Measurements from ENCODE around the gene ATMIN.

DNA sequence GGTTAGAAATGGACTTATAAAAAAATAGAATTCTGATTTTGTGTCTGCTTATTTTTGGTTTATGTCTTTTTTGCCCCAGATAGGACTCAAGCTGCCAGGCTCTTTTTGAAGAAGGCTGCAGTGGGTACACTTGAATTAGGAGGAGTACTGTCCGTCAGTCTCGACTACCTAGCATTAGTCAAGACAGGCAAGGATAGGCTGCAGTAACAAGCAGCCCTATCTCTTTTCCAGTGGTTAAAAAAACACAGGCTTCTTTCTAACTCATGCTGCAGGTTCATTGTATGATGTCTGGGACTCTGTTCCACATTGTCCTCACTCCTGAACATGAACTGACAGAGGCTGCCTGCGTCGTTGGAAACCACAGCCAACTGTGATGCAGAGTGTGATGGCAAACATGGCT lies 33.4 kb downstream of the ATMIN start:
- TF ChIP-seq, protein P1, sequence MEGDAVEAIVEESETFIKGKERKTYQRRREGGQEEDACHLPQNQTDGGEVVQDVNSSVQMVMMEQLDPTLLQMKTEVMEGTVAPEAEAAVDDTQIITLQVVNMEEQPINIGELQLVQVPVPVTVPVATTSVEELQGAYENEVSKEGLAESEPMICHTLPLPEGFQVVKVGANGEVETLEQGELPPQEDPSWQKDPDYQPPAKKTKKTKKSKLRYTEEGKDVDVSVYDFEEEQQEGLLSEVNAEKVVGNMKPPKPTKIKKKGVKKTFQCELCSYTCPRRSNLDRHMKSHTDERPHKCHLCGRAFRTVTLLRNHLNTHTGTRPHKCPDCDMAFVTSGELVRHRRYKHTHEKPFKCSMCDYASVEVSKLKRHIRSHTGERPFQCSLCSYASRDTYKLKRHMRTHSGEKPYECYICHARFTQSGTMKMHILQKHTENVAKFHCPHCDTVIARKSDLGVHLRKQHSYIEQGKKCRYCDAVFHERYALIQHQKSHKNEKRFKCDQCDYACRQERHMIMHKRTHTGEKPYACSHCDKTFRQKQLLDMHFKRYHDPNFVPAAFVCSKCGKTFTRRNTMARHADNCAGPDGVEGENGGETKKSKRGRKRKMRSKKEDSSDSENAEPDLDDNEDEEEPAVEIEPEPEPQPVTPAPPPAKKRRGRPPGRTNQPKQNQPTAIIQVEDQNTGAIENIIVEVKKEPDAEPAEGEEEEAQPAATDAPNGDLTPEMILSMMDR (IDR thresholded peaks at IDR 0.05): no peak
- TF ChIP-seq ZFX (IDR thresholded peaks at IDR 0.05; ENCODE audit: borderline replicate concordance): no peak
